ENCODE data around the gene GAL3ST2.

GRCh38 chr2:241738040-241738686 is 38.5 kb upstream of the GAL3ST2 start:
- TF ChIP-seq CTCF (IDR thresholded peaks at IDR 0.05; ENCODE audit: control extremely low read depth in 1 of 3, insufficient read depth in 1 of 3, low read depth in 1 of 3, low read length in 3 of 3): no peak
- no peak for TF ChIP-seq POLR2AphosphoS5 (IDR thresholded peaks at IDR 0.05; ENCODE audit: low read depth, low read length)
- TF ChIP-seq YY1 (IDR thresholded peaks at IDR 0.05; ENCODE audit: low read depth, low read length): no peak
- TF ChIP-seq SP1 (IDR thresholded peaks at IDR 0.05; ENCODE audit: low read depth, low read length): no peak
- no peak for TF ChIP-seq POLR2A (IDR thresholded peaks at IDR 0.05; ENCODE audit: control extremely low read depth in 1 of 2, low read depth in 2 of 2, low read length in 2 of 2)
- TF ChIP-seq SUZ12 (IDR thresholded peaks at IDR 0.05; ENCODE audit: low read length): no peak
- TF ChIP-seq RBBP5 (IDR thresholded peaks at IDR 0.05; ENCODE audit: borderline replicate concordance, low read depth, low read length): no peak
- TF ChIP-seq ATF2 (IDR thresholded peaks at IDR 0.05; ENCODE audit: low read length): no peak
- no peak for TF ChIP-seq EZH2 (IDR thresholded peaks at IDR 0.05; ENCODE audit: low read depth, low read length, severe bottlenecking)
- TF ChIP-seq MAFK (IDR thresholded peaks at IDR 0.05; ENCODE audit: low read depth, low read length): no peak

All from H1 (cell line).